ENCODE results near the gene GMPR2. TPM values are rescaled to one million over a fixed set of nuclear protein-coding genes. Genes with fewer than 3 reads are reported as not detected.

Gene GMPR2
- total and polyA plus RNA-seq, 2 of the 13 experiments (the other 11 are each of a cell fraction or from before 2014, with no cell fraction given) = 210 to 273 TPM

- TF ChIP-seq TRAFD1 (CRISPR knock-in tag; IDR thresholded peaks at IDR 0.05; ENCODE audit: borderline replicate concordance) (no peak), ZNF20 (CRISPR knock-in tag; IDR thresholded peaks at IDR 0.05) (no peak), TGIF2 (CRISPR knock-in tag; IDR thresholded peaks at IDR 0.05) (no peak), ZHX1 (CRISPR knock-in tag; IDR thresholded peaks at IDR 0.05; ENCODE audit: low read depth) (no peak), ZNF337 (CRISPR knock-in tag; IDR thresholded peaks at IDR 0.05; ENCODE audit: borderline replicate concordance, low read depth) (no peak), ZNF451 (CRISPR knock-in tag; IDR thresholded peaks at IDR 0.05) (peak; percentile 62; the same call in 1 of the 2 replicates), ZGPAT (CRISPR knock-in tag; IDR thresholded peaks at IDR 0.05) (no peak), TMF1 (CRISPR knock-in tag; IDR thresholded peaks at IDR 0.05; ENCODE audit: low read depth) (no peak; the same call in 1 of the 2 replicates), JUNB (CRISPR knock-in tag; IDR thresholded peaks at IDR 0.05; ENCODE audit: borderline replicate concordance) (no peak), ZNF687 (CRISPR knock-in tag; IDR thresholded peaks at IDR 0.05) (peak; percentile 75), SP1 (IDR thresholded peaks at IDR 0.05) (no peak), SP1 (CRISPR knock-in tag; IDR thresholded peaks at IDR 0.05) (no peak), GPN1 (CRISPR knock-in tag; IDR thresholded peaks at IDR 0.05; ENCODE audit: borderline replicate concordance) (no peak), ZNF569 (CRISPR knock-in tag; IDR thresholded peaks at IDR 0.05; ENCODE audit: borderline replicate concordance) (no peak), ZNF784 (CRISPR knock-in tag; IDR thresholded peaks at IDR 0.05; ENCODE audit: borderline replicate concordance) (no peak), ZNF749 (CRISPR knock-in tag; IDR thresholded peaks at IDR 0.05; ENCODE audit: borderline replicate concordance) (no peak), RBM22 (optimal IDR thresholded peaks at IDR 0.05; ENCODE audit: low read length) (no peak), ZNF619 (CRISPR knock-in tag; IDR thresholded peaks at IDR 0.05) (peak; percentile 77)
Observed at GRCh38 chr14:24255931-24256711, 23.4 kb downstream of the GMPR2 start (continued).
